Endothelial cell of umbilical vein (primary cell): ENCODE measurements around the gene OR2T29.
"Not testable (repeated sequence)": the region's sequence is repeated elsewhere in the genome, so short reads cannot be mapped to it uniquely, and the experiment has no call there.

Experiments
- CTCF ChIP-seq, 2 donors: IDR thresholded peaks; 1 replicate in 1 of 2; 2 replicates in 1 of 2; pipeline ENCODE4 v1.5.1; 2011; ENCODE audit warnings: low read length in 2 of 2, mild to moderate bottlenecking in 2 of 2, moderate library complexity in 2 of 2, control low read depth in 1 of 2, inconsistent platforms in 1 of 2, low read depth in 1 of 2; ENCODE audit not compliant: insufficient read depth in 1 of 2; ENCODE audit errors: extremely low read depth in 1 of 2
- EZH2 ChIP-seq: IDR thresholded peaks from 2 replicates; pipeline ENCODE4 v1.6.1; 2012; ENCODE audit warnings: borderline replicate concordance, low read depth, mild to moderate bottlenecking, moderate library complexity, low read length, inconsistent platforms; ENCODE audit not compliant: severe bottlenecking
- FOS ChIP-seq: IDR thresholded peaks from 2 replicates; pipeline ENCODE4 v1.6.1; 2011; ENCODE audit warnings: mild to moderate bottlenecking, low read length, moderate library complexity, borderline replicate concordance; ENCODE audit not compliant: insufficient read depth
- GATA2 ChIP-seq: IDR thresholded peaks from 2 replicates; pipeline ENCODE4 v1.7.0; 2011; ENCODE audit warnings: low read depth, mild to moderate bottlenecking, moderate library complexity, mixed read lengths, low read length; ENCODE audit not compliant: insufficient read length, insufficient read depth
- JUN ChIP-seq: IDR thresholded peaks from 2 replicates; pipeline ENCODE4 v1.6.1; 2011; ENCODE audit warnings: borderline replicate concordance, low read depth; ENCODE audit not compliant: insufficient read length, insufficient read depth
- MAX ChIP-seq: IDR thresholded peaks from 2 replicates; pipeline ENCODE4 v1.6.1; 2011; ENCODE audit not compliant: insufficient read depth, insufficient read length
- MYC ChIP-seq: IDR thresholded peaks from one replicate; pipeline ENCODE4 v1.6.1; 2011; ENCODE audit warnings: mild to moderate bottlenecking, low read depth, low read length
- POLR2A ChIP-seq: IDR thresholded peaks from 2 replicates; pipeline ENCODE4 v1.6.1; 2012; ENCODE audit warnings: low read depth, mild to moderate bottlenecking, control low read depth, low read length
- POLR2AphosphoS5 ChIP-seq: IDR thresholded peaks from 2 replicates; pipeline ENCODE4 v1.6.1; 2012; ENCODE audit warnings: low read depth, mild to moderate bottlenecking, control low read depth, low read length, moderate library complexity; ENCODE audit not compliant: insufficient read depth

GRCh38 chr1:248573856-248574255 is 11.3 kb upstream of the OR2T29 start:
- TF ChIP-seq CTCF (IDR thresholded peaks at IDR 0.05; ENCODE audit: extremely low read depth in 1 of 2, insufficient read depth in 1 of 2, low read depth in 1 of 2, low read length in 2 of 2); POLR2AphosphoS5; EZH2; GATA2; POLR2A; JUN; MYC; MAX; FOS: not testable (repeated sequence)
